K562 (cell line): Measurements from ENCODE around the gene MINDY4. TPM values are rescaled to one million over a fixed set of nuclear protein-coding genes. Genes with fewer than 3 reads are reported as not detected.

Experiments used
- ATAC-seq: fragments of 200-7000 bp; cut with Tn5 transposase; 3 replicates; pipeline ENCODE4 v1.9.1; 2020; ENCODE audit warnings: moderate library complexity
- BruUV-seq: library from RNA; stranded (reverse); fragments of 400-500 nt; replicated peaks from 2 replicates; lab custom pipeline; 2021; lab: Mats Ljungman, UMichigan
- CTCF ChIA-PET: fragments of 300-600 bp; formaldehyde crosslinking; extraction: SDS; loops from one replicate; lab custom pipeline; 2021; ENCODE audit warnings: low intra/inter-chr PET ratio; lab: Yijun Ruan, JAX
- POLR2A ChIA-PET: fragments of 300-600, 350-650 bp; sonication (Branson Sonifier 250); formaldehyde crosslinking; extraction: SDS; loops from one replicate; lab custom pipeline; 2021; ENCODE audit warnings: antibody characterized with exemption, inconsistent platforms; lab: Yijun Ruan, JAX
- DNase-seq, 4 experiments: peaks; one replicate each; pipeline versions ENCODE4 v3.0.0 to v3.0.0-alpha.2; 2011 to 2018; ENCODE audit warnings: low spot score in 3 of 4, mixed read lengths in 3 of 4; ENCODE audit errors: extremely low read depth in 1 of 4
- FAIRE-seq: peaks from 2 replicates; lab custom pipeline; 2011; peaks lifted over from hg19 to GRCh38; lab: Jason Lieb, UNC
- H2AFZ ChIP-seq: 2 replicates; pipeline ENCODE4 v1.6.0; 2011; ENCODE audit warnings: low read depth, low read length, control low read depth, inconsistent platforms
- H3K27ac ChIP-seq: fragments of 200-600 bp; 3 replicates; pipeline ENCODE4 v1.8.0; 2011; ENCODE audit warnings: low read depth, mild to moderate bottlenecking, control low read depth, inconsistent platforms, low read length, moderate library complexity, mixed read lengths; ENCODE audit errors: extremely low read depth
- H3K27me3 ChIP-seq, 2 experiments: fragments of 300-600 bp in 1 of 2; 2 replicates in 1 of 2; 3 replicates in 1 of 2; pipeline versions ENCODE4 v1.6.0 to v1.8.0; 2011; ENCODE audit warnings: inconsistent platforms in 2 of 2, low read length in 2 of 2, mild to moderate bottlenecking in 1 of 2, mixed read lengths in 1 of 2, moderate library complexity in 1 of 2; ENCODE audit not compliant: control insufficient read depth in 2 of 2, insufficient read depth in 2 of 2
- H3K36me3 ChIP-seq: fragments of 300-600 bp; 3 replicates; pipeline ENCODE4 v1.8.0; 2011; ENCODE audit warnings: mild to moderate bottlenecking, low read length, inconsistent platforms; ENCODE audit not compliant: control insufficient read depth, insufficient read depth
- H3K4me1 ChIP-seq, 2 experiments: fragments of 200-600 bp in 1 of 2; replicated peaks in 1 of 2; 2 replicates in 1 of 2; 3 replicates in 1 of 2; pipeline versions ENCODE4 v1.5.1 to v1.8.0; 2011; ENCODE audit warnings: inconsistent platforms in 2 of 2, low read length in 2 of 2, mild to moderate bottlenecking in 1 of 2, mixed read lengths in 1 of 2, moderate library complexity in 1 of 2; ENCODE audit not compliant: control insufficient read depth in 2 of 2, insufficient read depth in 2 of 2
- H3K4me2 ChIP-seq: 2 replicates; pipeline ENCODE4 v1.6.1; 2011; ENCODE audit warnings: low read length, control low read depth, inconsistent platforms, mixed read lengths; ENCODE audit not compliant: insufficient read depth
- H3K4me3 ChIP-seq: fragments of 200-600 bp; sonication (generic), shearing (Covaris generic); 2 replicates; pipeline ENCODE4 v1.5.1; 2016; ENCODE audit warnings: control low read depth, inconsistent platforms
- H3K79me2 ChIP-seq: fragments of 200-600 bp; 3 replicates; pipeline ENCODE4 v1.8.0; 2011; ENCODE audit warnings: low read length, inconsistent platforms; ENCODE audit not compliant: control insufficient read depth, insufficient read depth
- H3K9ac ChIP-seq, 2 experiments: 2 replicates each; pipeline versions ENCODE4 v1.6.0 to v1.6.1; 2011; ENCODE audit warnings: low read depth in 2 of 2, low read length in 2 of 2, control low read depth in 1 of 2, inconsistent platforms in 1 of 2, mild to moderate bottlenecking in 1 of 2, mixed read lengths in 1 of 2; ENCODE audit not compliant: insufficient read depth in 1 of 2
- H3K9me1 ChIP-seq: one replicate; pipeline ENCODE4 v1.6.0; 2011; ENCODE audit warnings: inconsistent platforms, mild to moderate bottlenecking, low read length, moderate library complexity; ENCODE audit not compliant: control insufficient read depth, insufficient read depth
- H3K9me3 ChIP-seq: replicated peaks from 2 replicates; pipeline ENCODE4 v1.5.1; 2011; ENCODE audit warnings: low read depth, low read length, inconsistent platforms; ENCODE audit not compliant: control insufficient read depth, insufficient read depth
- H4K20me1 ChIP-seq: replicated peaks from 2 replicates; pipeline ENCODE4 v1.6.1; 2011; ENCODE audit warnings: low read length, inconsistent platforms, mixed read lengths; ENCODE audit not compliant: control insufficient read depth, insufficient read depth
- CHD2 ChIP-seq: IDR thresholded peaks from 2 replicates; pipeline ENCODE4 v1.6.1; 2011; ENCODE audit warnings: low read depth, low read length
- HEY1 ChIP-seq: fragments of 250-450 bp; sonication (Bioruptor Pico); IDR thresholded peaks from 2 replicates; pipeline ENCODE4 v1.5.0; 2020; ENCODE audit warnings: mild to moderate bottlenecking, moderate library complexity, borderline replicate concordance
- MEF2A ChIP-seq: IDR thresholded peaks from 2 replicates; pipeline ENCODE4 v1.6.1; 2011; ENCODE audit warnings: low read depth, mild to moderate bottlenecking, low read length, moderate library complexity; ENCODE audit not compliant: control insufficient read depth
- NR2C1 ChIP-seq, 2 experiments: fragments of 450-650 bp; IDR thresholded peaks; 2 replicates each; pipeline ENCODE4 v1.6.1; 2017; ENCODE audit warnings: mild to moderate bottlenecking in 2 of 2, antibody characterized with exemption in 1 of 2, inconsistent platforms in 1 of 2, missing compliant biosample characterization in 1 of 2, missing genetic modification characterization in 1 of 2
- POLR2AphosphoS2 ChIP-seq: IDR thresholded peaks from 2 replicates; pipeline ENCODE4 v1.6.1; 2012; ENCODE audit warnings: low read length, improper control_type of control experiment
- YY1 ChIP-seq, 3 experiments: IDR thresholded peaks; 2 replicates each; pipeline ENCODE4 v1.6.1; 2011; ENCODE audit warnings: low read length in 2 of 3, mild to moderate bottlenecking in 2 of 3, moderate library complexity in 2 of 3, borderline replicate concordance in 1 of 3, control low read depth in 1 of 3, low read depth in 1 of 3; ENCODE audit not compliant: insufficient read depth in 3 of 3, insufficient replicate concordance in 2 of 3, control insufficient read depth in 1 of 3, insufficient read length in 1 of 3; ENCODE audit errors: extremely low read depth in 1 of 3
- ZBTB1 ChIP-seq: sonication (generic); formaldehyde crosslinking; IDR thresholded peaks from 2 replicates; pipeline ENCODE4 v1.8.1; 2023; ENCODE audit warnings: missing genetic modification reagents, low read depth, mild to moderate bottlenecking, borderline replicate concordance
- ZNF134 ChIP-seq: fragments of 250-450 bp; sonication (Bioruptor Pico); conservative IDR thresholded peaks from 2 replicates; pipeline ENCODE4 v1.4.0; 2020
- ZNF23 ChIP-seq: fragments of 250-450 bp; sonication (Bioruptor Pico); IDR thresholded peaks from 2 replicates; pipeline ENCODE4 v1.4.0; 2020; ENCODE audit warnings: mild to moderate bottlenecking
- ZNF408 ChIP-seq: fragments of 250-450 bp; sonication (Bioruptor Pico); IDR thresholded peaks from 2 replicates; pipeline ENCODE4 v1.4.0; 2020; ENCODE audit warnings: low read depth, mild to moderate bottlenecking, moderate library complexity
- ZNF431 ChIP-seq: sonication (generic); formaldehyde crosslinking; IDR thresholded peaks from 2 replicates; pipeline ENCODE4 v1.8.0; 2022; ENCODE audit warnings: mild to moderate bottlenecking, missing genetic modification reagents
- ZNF444 ChIP-seq: fragments of 250-450 bp; sonication (Bioruptor Pico); IDR thresholded peaks from 2 replicates; pipeline ENCODE4 v1.4.0; 2020; ENCODE audit warnings: mild to moderate bottlenecking, moderate library complexity
- ZNF57 ChIP-seq: fragments of 450-650 bp; formaldehyde crosslinking; IDR thresholded peaks from 2 replicates; pipeline ENCODE4 v1.4.0; 2020; ENCODE audit warnings: mild to moderate bottlenecking, moderate library complexity
- WGBS: fragments of 100-300 bp; shearing (Covaris generic); methylation state at CpG from one replicate; pipeline ENCODE4 v1.1.6; 2016; ENCODE audit warnings: low coverage, mixed read lengths; ENCODE audit not compliant: insufficient coverage; ENCODE audit errors: missing lambda C conversion rate; 5-methylcytosine and 5-hydroxymethylcytosine counted together
- in situ Hi-C: fragments of 300-500 bp; cut with MboI; formaldehyde crosslinking; loops from 4 replicates; pipeline ENCODE4 v1.15.0; 2018; ENCODE audit warnings: inconsistent platforms, mixed read lengths
- intact Hi-C: fragments of 100-400 bp; cut with micrococcal nuclease; formaldehyde crosslinking; loops from 2 replicates; pipeline ENCODE4 v1.14.2; 2022
- polyA plus RNA-seq, 8 experiments: library from polyadenylated mRNA; depleted of rRNA in 4 of 8; stranded (reverse) in 5 of 8; unstranded in 3 of 8; fragments of >200 nt; fragmentation: Nextera tagmentation in 2 of 8; fragmentation: Illumina TruSeq in 1 of 8; extraction: Ambion mirVana in 2 of 8; extraction: Trizol in 1 of 8; gene quantifications; 2 replicates each; pipeline versions ENCODE4 v1.2.1 to v1.2.3, GENCODE V29; 2011 to 2014; ENCODE audit warnings: inconsistent platforms in 1 of 8, missing spikeins in 1 of 8
- total RNA-seq, 7 experiments: library from RNA; depleted of rRNA in 6 of 7; stranded (reverse); fragments of >200 nt in 6 of 7; fragmentation: Illumina TruSeq in 2 of 7; extraction: Trizol in 2 of 7; gene quantifications; 2 replicates each; pipeline versions ENCODE4 v1.2.1 to v1.2.3, GENCODE V29; 2011 to 2021; ENCODE audit warnings: low replicate concordance in 1 of 7
- TF ChIP-seq, protein P1 (sequence below): sonication (generic); formaldehyde crosslinking; IDR thresholded peaks from 2 replicates; pipeline ENCODE4 v1.8.1; 2023; ENCODE audit warnings: mild to moderate bottlenecking, missing genetic modification reagents

Gene MINDY4
- total and polyA plus RNA-seq, 9 of the 15 experiments (the other 6 are each of a cell fraction or from before 2014, with no cell fraction given) = 2.1 to 16.7 (median 11.0) TPM

DNA sequence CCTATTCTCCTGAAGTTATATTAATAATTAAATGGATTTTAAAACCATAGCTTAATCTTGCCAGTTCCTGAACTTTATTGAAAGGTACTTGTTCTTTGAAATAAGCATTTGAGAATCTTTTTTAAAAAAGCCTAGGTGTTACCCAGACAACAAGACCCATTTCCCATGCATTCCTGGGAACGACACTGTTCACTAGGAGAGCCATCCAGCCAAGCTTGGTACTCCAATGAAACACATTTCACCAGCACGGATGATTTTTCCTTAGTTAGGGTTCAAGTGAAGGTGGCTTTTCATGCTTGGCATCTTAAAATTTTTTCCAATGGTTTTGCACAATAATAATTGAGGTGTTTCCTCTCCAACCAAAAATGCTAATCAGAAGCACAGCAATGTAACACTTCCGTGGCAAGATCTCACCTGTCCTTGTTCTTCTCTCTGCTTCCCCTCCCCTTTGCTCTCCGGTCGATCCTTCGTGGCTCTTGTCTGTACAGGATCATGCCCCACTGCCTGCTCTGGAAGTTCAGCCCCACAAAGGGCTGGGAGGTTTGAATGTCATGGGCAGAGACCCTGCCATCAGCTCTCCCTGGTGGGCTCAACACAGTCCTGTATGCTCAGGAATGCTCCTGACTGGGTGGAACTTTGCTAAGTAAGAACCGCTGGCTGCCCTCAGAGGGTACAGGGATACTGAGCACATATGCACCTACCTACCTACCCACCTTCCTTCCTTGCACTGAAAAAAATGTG, 70.8 kb downstream of the MINDY4 start (continued):
- no peak for TF ChIP-seq YY1 (IDR thresholded peaks at IDR 0.05; ENCODE audit: borderline replicate concordance in 1 of 3, control insufficient read depth in 1 of 3, extremely low read depth in 1 of 3, insufficient read depth in 3 of 3, insufficient read length in 1 of 3, insufficient replicate concordance in 2 of 3, low read depth in 1 of 3, low read length in 2 of 3)
- no peak for TF ChIP-seq ZNF408 (CRISPR knock-in tag)
- no peak for TF ChIP-seq ZNF134 (CRISPR knock-in tag)
- TF ChIP-seq POLR2AphosphoS2 = no peak

DNA sequence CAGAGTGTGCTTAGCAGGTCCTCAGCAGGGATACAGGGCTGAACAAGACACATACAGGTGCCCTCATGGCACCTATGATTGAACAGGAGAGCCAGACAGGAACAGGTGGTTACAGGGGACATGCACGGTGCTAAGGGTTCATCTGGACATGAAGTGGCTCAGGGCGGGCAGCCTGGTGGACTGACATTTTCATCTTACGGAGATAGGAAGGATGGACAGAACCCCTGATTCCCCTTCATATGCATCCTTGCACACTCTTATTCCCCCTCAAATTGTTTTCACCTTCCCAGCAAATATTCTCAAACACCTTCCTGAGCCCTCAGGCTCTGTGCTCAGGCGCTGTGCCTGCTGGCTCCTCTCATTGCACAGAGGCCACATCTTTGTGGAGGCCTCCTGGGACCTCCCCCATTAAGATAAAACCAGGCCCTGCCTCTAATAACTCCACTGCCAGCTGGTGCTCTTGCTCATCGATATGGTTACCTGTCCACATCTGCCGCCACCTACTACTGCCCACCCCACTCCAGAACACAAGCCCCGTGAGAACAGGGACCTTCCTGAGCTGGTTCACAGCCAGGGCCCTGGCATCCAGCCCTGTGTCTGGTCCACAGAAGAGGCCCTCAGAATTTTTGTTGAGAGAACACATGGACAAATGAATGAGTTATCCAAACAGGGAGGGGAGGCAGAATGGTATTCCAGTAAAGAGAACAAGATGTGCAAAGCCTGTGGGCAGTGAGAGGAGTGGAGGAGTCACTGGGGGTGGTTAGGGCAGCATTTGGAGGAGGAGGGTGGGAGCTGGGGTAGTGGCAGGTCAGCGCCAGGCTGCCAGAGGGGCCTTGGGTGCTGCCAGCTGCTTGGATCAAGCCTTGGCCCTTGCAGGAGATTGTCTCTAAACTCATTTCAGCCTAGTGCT, 71.6 kb downstream of the MINDY4 start:
- no peak overlapping the region for H2AFZ ChIP-seq
- H3K4me3 ChIP-seq = no peak overlapping the region
- no peaks in the 10 kb centered on the region for H3K27me3 ChIP-seq
- 73% methylated on average over 8 of the region's 8 CpGs for WGBS
- no peak for ATAC-seq
- FAIRE-seq = no peak
- BruUV-seq = no TSS peak
- TF ChIP-seq NR2C1 (IDR thresholded peaks at IDR 0.05) = no peak
- TF ChIP-seq NR2C1 (tag; IDR thresholded peaks at IDR 0.05) = no peak
- TF ChIP-seq, protein P1, sequence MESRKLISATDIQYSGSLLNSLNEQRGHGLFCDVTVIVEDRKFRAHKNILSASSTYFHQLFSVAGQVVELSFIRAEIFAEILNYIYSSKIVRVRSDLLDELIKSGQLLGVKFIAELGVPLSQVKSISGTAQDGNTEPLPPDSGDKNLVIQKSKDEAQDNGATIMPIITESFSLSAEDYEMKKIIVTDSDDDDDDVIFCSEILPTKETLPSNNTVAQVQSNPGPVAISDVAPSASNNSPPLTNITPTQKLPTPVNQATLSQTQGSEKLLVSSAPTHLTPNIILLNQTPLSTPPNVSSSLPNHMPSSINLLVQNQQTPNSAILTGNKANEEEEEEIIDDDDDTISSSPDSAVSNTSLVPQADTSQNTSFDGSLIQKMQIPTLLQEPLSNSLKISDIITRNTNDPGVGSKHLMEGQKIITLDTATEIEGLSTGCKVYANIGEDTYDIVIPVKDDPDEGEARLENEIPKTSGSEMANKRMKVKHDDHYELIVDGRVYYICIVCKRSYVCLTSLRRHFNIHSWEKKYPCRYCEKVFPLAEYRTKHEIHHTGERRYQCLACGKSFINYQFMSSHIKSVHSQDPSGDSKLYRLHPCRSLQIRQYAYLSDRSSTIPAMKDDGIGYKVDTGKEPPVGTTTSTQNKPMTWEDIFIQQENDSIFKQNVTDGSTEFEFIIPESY (CRISPR knock-in tag) = no peak
- TF ChIP-seq ZNF57 (CRISPR knock-in tag) = no peak
- no peak for TF ChIP-seq MEF2A
- no peak for TF ChIP-seq CHD2
- TF ChIP-seq ZNF444 = no peak
- no peak for TF ChIP-seq ZNF23 (CRISPR knock-in tag)
- TF ChIP-seq ZNF431 = no peak
- TF ChIP-seq ZBTB1 = no peak
- no peak for TF ChIP-seq HEY1
- no peak overlapping the region for H3K27ac ChIP-seq
- no peak for DNase-seq
- ChIA-PET CTCF (no interaction called here), POLR2A (no interaction called here)
- H3K4me1 ChIP-seq = peaks cover 0 to 10% of the 10 kb centered on the region in 2 experiments; a peak in 3 of 5 replicates
- H3K4me2 ChIP-seq = no peak overlapping the region
- no peaks in the 10 kb centered on the region for H4K20me1 ChIP-seq
- in situ Hi-C loops = no loop called here
- H3K36me3 ChIP-seq = peaks cover 16% of the 10 kb centered on the region; the same call in 2 of the 3 replicates
- H3K79me2 ChIP-seq = no peaks in the 10 kb centered on the region
- H3K9me3 ChIP-seq = no peaks in the 10 kb centered on the region
- no peak overlapping the region for H3K9ac ChIP-seq
- intact Hi-C loops = no loop called here
- no peaks in the 10 kb centered on the region for H3K9me1 ChIP-seq
